ENCODE results near the gene SPRED2.

DNA sequence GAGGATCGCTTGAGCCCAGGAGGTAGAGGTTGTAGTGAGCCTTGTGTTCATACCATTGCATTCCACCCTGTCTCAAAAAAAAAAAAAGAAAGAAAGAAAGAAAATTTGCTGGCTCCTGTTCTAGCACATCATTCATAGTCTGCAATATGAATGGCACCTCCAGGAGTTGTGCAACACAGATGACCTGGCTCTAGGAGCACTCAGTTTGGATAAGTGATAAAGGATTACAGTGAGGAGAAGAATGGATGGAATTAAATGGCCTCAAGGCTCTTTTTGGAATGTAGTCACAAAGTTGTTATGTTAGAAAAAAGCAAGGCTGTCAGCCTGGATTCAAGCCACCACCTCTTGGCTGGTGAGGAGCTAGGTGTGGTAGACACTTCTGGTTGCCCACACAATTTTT, 21.5 kb upstream of the SPRED2 start:
- TF ChIP-seq POLR2A (IDR thresholded peaks at IDR 0.05), result no peak
- TF ChIP-seq, protein P1, sequence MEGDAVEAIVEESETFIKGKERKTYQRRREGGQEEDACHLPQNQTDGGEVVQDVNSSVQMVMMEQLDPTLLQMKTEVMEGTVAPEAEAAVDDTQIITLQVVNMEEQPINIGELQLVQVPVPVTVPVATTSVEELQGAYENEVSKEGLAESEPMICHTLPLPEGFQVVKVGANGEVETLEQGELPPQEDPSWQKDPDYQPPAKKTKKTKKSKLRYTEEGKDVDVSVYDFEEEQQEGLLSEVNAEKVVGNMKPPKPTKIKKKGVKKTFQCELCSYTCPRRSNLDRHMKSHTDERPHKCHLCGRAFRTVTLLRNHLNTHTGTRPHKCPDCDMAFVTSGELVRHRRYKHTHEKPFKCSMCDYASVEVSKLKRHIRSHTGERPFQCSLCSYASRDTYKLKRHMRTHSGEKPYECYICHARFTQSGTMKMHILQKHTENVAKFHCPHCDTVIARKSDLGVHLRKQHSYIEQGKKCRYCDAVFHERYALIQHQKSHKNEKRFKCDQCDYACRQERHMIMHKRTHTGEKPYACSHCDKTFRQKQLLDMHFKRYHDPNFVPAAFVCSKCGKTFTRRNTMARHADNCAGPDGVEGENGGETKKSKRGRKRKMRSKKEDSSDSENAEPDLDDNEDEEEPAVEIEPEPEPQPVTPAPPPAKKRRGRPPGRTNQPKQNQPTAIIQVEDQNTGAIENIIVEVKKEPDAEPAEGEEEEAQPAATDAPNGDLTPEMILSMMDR (IDR thresholded peaks at IDR 0.05), result no peak
